Stomach smooth muscle (tissue), 2 donors: ENCODE data around the gene CAPN2.

Experiments used
- H3K27ac ChIP-seq: one replicate; pipeline ENCODE4 v1.7.0; 2013; ENCODE audit warnings: mild to moderate bottlenecking, low read length, inconsistent platforms
- H3K27me3 ChIP-seq, 2 donors: one replicate each; pipeline ENCODE4 v1.7.0; 2013; ENCODE audit warnings: low read length in 2 of 2; ENCODE audit not compliant: insufficient read depth in 2 of 2, control insufficient read depth in 1 of 2
- H3K36me3 ChIP-seq, 2 donors: one replicate each; pipeline ENCODE4 v1.7.0; 2013; ENCODE audit warnings: low read length in 2 of 2; ENCODE audit not compliant: control insufficient read depth in 2 of 2, insufficient read depth in 2 of 2
- H3K4me1 ChIP-seq: one replicate; pipeline ENCODE4 v1.7.0; 2013; ENCODE audit warnings: low read length; ENCODE audit not compliant: control insufficient read depth, insufficient read depth
- H3K4me3 ChIP-seq, 2 donors: one replicate each; pipeline ENCODE4 v1.7.0; 2013; ENCODE audit warnings: low read length in 2 of 2
- H3K9ac ChIP-seq, 2 donors: one replicate each; pipeline ENCODE4 v1.7.0; 2013; ENCODE audit warnings: low read length in 2 of 2, mild to moderate bottlenecking in 1 of 2
- H3K9me3 ChIP-seq, 2 donors: one replicate each; pipeline ENCODE4 v1.7.0; 2013; ENCODE audit warnings: low read length in 2 of 2; ENCODE audit not compliant: control insufficient read depth in 2 of 2
- donor health status: healthy.
- donor health status: Pancreatic carcinoma.

The CAPN2 gene

DNA sequence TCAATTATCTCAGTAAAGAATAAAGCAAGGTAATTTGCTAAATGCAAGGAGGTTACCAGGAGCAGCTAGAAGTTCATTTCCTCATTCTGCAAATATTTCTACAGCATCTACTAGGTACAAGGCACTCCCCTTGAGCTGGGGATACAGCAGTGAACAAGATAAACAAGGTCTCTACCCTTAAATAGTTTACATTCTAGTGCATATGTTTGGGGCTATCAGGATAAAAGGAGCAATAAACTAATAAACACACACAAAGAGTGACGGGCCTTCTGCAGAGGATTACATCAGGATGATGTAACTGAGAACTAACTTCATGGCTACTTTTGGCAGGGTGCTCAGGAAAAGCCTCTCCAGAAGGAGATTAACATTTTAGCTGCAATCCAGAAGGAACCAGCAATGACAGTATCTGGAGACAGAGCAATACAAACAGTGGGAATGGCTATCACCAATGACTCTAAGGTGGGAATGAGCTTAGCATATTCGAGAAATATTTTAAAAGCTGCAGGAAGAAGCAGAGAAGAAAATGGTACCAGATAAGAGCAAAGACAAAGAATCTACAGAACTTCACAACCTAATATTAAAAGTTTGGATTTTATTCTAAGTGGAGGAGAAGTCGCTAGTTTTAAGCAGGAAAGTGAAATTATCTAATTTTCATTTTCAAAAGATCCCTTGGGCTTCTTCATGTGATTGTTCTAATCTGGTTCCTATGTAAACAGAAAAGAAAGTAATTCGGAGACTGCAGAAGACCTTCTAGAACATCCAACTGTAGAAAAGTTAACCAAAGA, 107.6 kb downstream of the CAPN2 start:
- H3K27ac ChIP-seq: no peak overlapping the region
- H3K27me3 ChIP-seq: no peaks in the 10 kb centered on the region
- H3K9ac ChIP-seq: no peak overlapping the region
- H3K4me3 ChIP-seq: no peak overlapping the region
- no peaks in the 10 kb centered on the region for H3K4me1 ChIP-seq
- H3K36me3 ChIP-seq: peaks cover 8 to 10% of the 10 kb centered on the region in 2 donors
- H3K9me3 ChIP-seq: no peaks in the 10 kb centered on the region

GRCh38 chr1:223820515-223820858, 108.1 kb downstream of the CAPN2 start:
- Histone ChIP-seq H3K9me3 (no peaks in the 10 kb centered on the region), H3K27ac (no peak overlapping the region), H3K4me1 (no peaks in the 10 kb centered on the region), H3K27me3 (no peaks in the 10 kb centered on the region), H3K9ac (no peak overlapping the region), H3K4me3 (no peak overlapping the region), H3K36me3 (peaks cover 8 to 10% of the 10 kb centered on the region in 2 donors)

GRCh38 chr1:223820971-223821370, 108.6 kb downstream of the CAPN2 start:
- no peaks in the 10 kb centered on the region for H3K4me1 ChIP-seq
- H3K27ac ChIP-seq: no peak overlapping the region
- H3K36me3 ChIP-seq: peaks cover 8 to 10% of the 10 kb centered on the region in 2 donors
- H3K9ac ChIP-seq: no peak overlapping the region
- H3K27me3 ChIP-seq: no peaks in the 10 kb centered on the region
- no peaks in the 10 kb centered on the region for H3K9me3 ChIP-seq
- H3K4me3 ChIP-seq: no peak overlapping the region

GRCh38 chr1:223824287-223824686, 111.9 kb downstream of the CAPN2 start:
- Histone ChIP-seq H3K9ac (no peak overlapping the region), H3K27me3 (no peaks in the 10 kb centered on the region), H3K4me1 (no peaks in the 10 kb centered on the region), H3K4me3 (no peak overlapping the region), H3K27ac (no peak overlapping the region), H3K36me3 (peaks cover 5 to 10% of the 10 kb centered on the region in 2 donors), H3K9me3 (no peaks in the 10 kb centered on the region)

DNA sequence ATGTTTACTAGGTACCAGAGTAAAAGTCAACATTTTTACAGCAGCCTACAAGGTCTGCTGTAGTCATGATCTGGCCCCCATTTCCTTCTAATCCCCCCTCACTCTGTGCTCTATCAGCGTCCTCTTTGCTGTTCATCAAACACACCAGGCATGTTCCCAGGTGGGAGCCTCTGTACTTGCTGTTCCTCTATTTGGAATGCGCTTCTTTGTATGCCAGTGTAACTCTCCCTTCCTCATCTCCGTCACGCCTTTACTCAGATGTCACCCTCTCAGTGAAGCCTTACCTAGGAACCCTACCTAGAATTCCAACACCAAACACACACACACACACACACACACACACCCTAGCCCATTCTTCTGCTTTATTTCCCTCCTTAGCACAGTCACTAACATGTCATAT, 112.4 kb downstream of the CAPN2 start:
- peaks cover 4 to 8% of the 10 kb centered on the region in 2 donors for H3K36me3 ChIP-seq
- no peak overlapping the region for H3K27ac ChIP-seq
- H3K9ac ChIP-seq: no peak overlapping the region

More for the DNA sequence above, 112.4 kb downstream of the CAPN2 start:
- no peak overlapping the region for H3K4me3 ChIP-seq
- no peaks in the 10 kb centered on the region for H3K9me3 ChIP-seq
- no peaks in the 10 kb centered on the region for H3K27me3 ChIP-seq
- H3K4me1 ChIP-seq: no peaks in the 10 kb centered on the region
